H1 (cell line): ENCODE data around the gene ELMO1. TPM values are rescaled to one million over a fixed set of nuclear protein-coding genes. Genes with fewer than 3 reads are reported as not detected.

Source experiments
- CTCF ChIA-PET: fragments of 300-600 bp; sonication (Branson Sonifier 250); formaldehyde crosslinking; loops from one replicate; lab custom pipeline; 2021; ENCODE audit not compliant: partially characterized antibody; lab: Charles Lee
- POLR2A ChIA-PET: fragments of 300-600 bp; sonication (Branson Sonifier 250); formaldehyde crosslinking; loops from one replicate; lab custom pipeline; 2021; ENCODE audit warnings: inconsistent platforms; ENCODE audit not compliant: partially characterized antibody; lab: Charles Lee
- DNase-seq, 2 experiments: peaks; one replicate each; pipeline versions ENCODE4 v3.0.0 to v3.0.0-alpha.2; 2010 to 2022; ENCODE audit warnings: low spot score in 2 of 2, low read depth in 1 of 2, mixed read lengths in 1 of 2
- FAIRE-seq: peaks from 2 replicates; lab custom pipeline; 2011; peaks lifted over from hg19 to GRCh38; lab: Jason Lieb, UNC
- H2AFZ ChIP-seq: 2 replicates; pipeline ENCODE4 v1.8.1; 2012; ENCODE audit warnings: low read length, inconsistent platforms
- H2AK5ac ChIP-seq: 2 replicates; pipeline ENCODE4 v1.6.1; 2013; ENCODE audit warnings: low read depth, low read length
- H2BK120ac ChIP-seq: replicated peaks from 2 replicates; pipeline ENCODE3; 2013; ENCODE audit warnings: low read depth, low read length, inconsistent platforms
- H2BK12ac ChIP-seq: 2 replicates; pipeline ENCODE4 v1.6.1; 2013; ENCODE audit warnings: low read depth, low read length
- H2BK15ac ChIP-seq: 2 replicates; pipeline ENCODE4 v1.6.1; 2013; ENCODE audit warnings: low read length
- H2BK20ac ChIP-seq: 2 replicates; pipeline ENCODE4 v1.6.1; 2013; ENCODE audit warnings: low read length
- H2BK5ac ChIP-seq: 2 replicates; pipeline ENCODE4 v1.6.1; 2013; ENCODE audit warnings: low read depth, low read length
- H3K14ac ChIP-seq: 2 replicates; pipeline ENCODE4 v1.6.1; 2013; ENCODE audit warnings: inconsistent platforms; ENCODE audit not compliant: insufficient read length
- H3K18ac ChIP-seq: 2 replicates; pipeline ENCODE4 v1.6.1; 2013; ENCODE audit warnings: low read length; ENCODE audit errors: extremely low read depth
- H3K23ac ChIP-seq: 2 replicates; pipeline ENCODE4 v1.6.1; 2013; ENCODE audit warnings: inconsistent platforms; ENCODE audit not compliant: insufficient read length
- H3K23me2 ChIP-seq: 2 replicates; pipeline ENCODE4 v1.6.1; 2013; ENCODE audit warnings: low read depth, low read length
- H3K27ac ChIP-seq: 2 replicates; pipeline ENCODE4 v1.6.1; 2011; ENCODE audit warnings: low read depth, low read length, inconsistent platforms
- H3K27me3 ChIP-seq, 4 experiments: replicated peaks in 1 of 4; 1 replicate in 1 of 4; 2 replicates in 3 of 4; pipeline versions ENCODE4 v1.6.1 to v1.8.1; 2011 to 2013; ENCODE audit warnings: low read length in 3 of 4, mild to moderate bottlenecking in 3 of 4, inconsistent platforms in 2 of 4, mixed read lengths in 2 of 4, moderate library complexity in 1 of 4; ENCODE audit not compliant: control insufficient read depth in 3 of 4, insufficient read depth in 3 of 4; ENCODE audit errors: extremely low read depth in 1 of 4
- H3K36me3 ChIP-seq, 4 experiments: 2 replicates each; pipeline versions ENCODE4 v1.6.1 to v1.8.1; 2011 to 2013; ENCODE audit warnings: mild to moderate bottlenecking in 4 of 4, low read length in 3 of 4, moderate library complexity in 2 of 4, control low read depth in 1 of 4, inconsistent platforms in 1 of 4; ENCODE audit not compliant: insufficient read depth in 4 of 4, control insufficient read depth in 2 of 4
- H3K4ac ChIP-seq: replicated peaks from 2 replicates; pipeline ENCODE3; 2013; ENCODE audit warnings: low read length, low read depth, mixed read lengths, inconsistent platforms; ENCODE audit not compliant: insufficient read length
- H3K4me1 ChIP-seq, 4 experiments: replicated peaks in 1 of 4; 1 replicate in 1 of 4; 2 replicates in 3 of 4; pipeline versions ENCODE4 v1.6.1 to v1.8.1; 2011 to 2013; ENCODE audit warnings: low read length in 3 of 4, inconsistent platforms in 2 of 4, mixed read lengths in 1 of 4; ENCODE audit not compliant: insufficient read depth in 4 of 4, control insufficient read depth in 3 of 4
- H3K4me2 ChIP-seq, 2 experiments: 2 replicates each; pipeline versions ENCODE4 v1.6.1 to v1.8.1; 2011 to 2013; ENCODE audit warnings: low read depth in 2 of 2, low read length in 2 of 2, control low read depth in 1 of 2, inconsistent platforms in 1 of 2, mild to moderate bottlenecking in 1 of 2; ENCODE audit not compliant: insufficient read depth in 1 of 2
- H3K4me3 ChIP-seq, 4 experiments: fragments of 200-600, 300-600 bp in 1 of 4; sonication (generic), shearing (Covaris generic), sonication (Bioruptor Twin) in 1 of 4; 2 replicates each; pipeline versions ENCODE4 v1.5.1 to v1.8.1; 2011 to 2016; ENCODE audit warnings: low read length in 4 of 4, low read depth in 3 of 4, control low read depth in 2 of 4, inconsistent platforms in 2 of 4, mild to moderate bottlenecking in 2 of 4, mixed read lengths in 1 of 4, moderate library complexity in 1 of 4; ENCODE audit not compliant: insufficient read depth in 2 of 4; ENCODE audit errors: extremely low read depth in 1 of 4
- H3K56ac ChIP-seq: replicated peaks from 2 replicates; pipeline ENCODE3; 2013; ENCODE audit warnings: low read depth, mild to moderate bottlenecking, mixed read lengths, low read length, inconsistent platforms; ENCODE audit not compliant: insufficient read length
- H3K79me1 ChIP-seq: 2 replicates; pipeline ENCODE4 v1.6.1; 2013; ENCODE audit warnings: low read depth, low read length, control low read depth
- H3K79me2 ChIP-seq, 2 experiments: 2 replicates each; pipeline versions ENCODE4 v1.6.1 to v1.8.1; 2012 to 2013; ENCODE audit warnings: low read length in 2 of 2, mild to moderate bottlenecking in 2 of 2, inconsistent platforms in 1 of 2; ENCODE audit not compliant: insufficient read depth in 2 of 2, control insufficient read depth in 1 of 2
- H3K9ac ChIP-seq, 4 experiments: replicated peaks in 1 of 4; 1 replicate in 1 of 4; 2 replicates in 3 of 4; pipeline versions ENCODE4 v1.6.1 to v1.8.1; 2011 to 2013; ENCODE audit warnings: low read depth in 3 of 4, low read length in 3 of 4, control low read depth in 2 of 4, mild to moderate bottlenecking in 2 of 4, moderate library complexity in 2 of 4, inconsistent platforms in 1 of 4; ENCODE audit errors: extremely low read depth in 1 of 4
- H3K9me3 ChIP-seq, 2 experiments: 2 replicates each; pipeline versions ENCODE4 v1.6.1 to v1.8.1; 2012 to 2013; ENCODE audit warnings: mild to moderate bottlenecking in 2 of 2, moderate library complexity in 2 of 2, control low read depth in 1 of 2, inconsistent platforms in 1 of 2, low read depth in 1 of 2, low read length in 1 of 2, mixed read lengths in 1 of 2; ENCODE audit not compliant: insufficient read depth in 2 of 2
- H4K20me1 ChIP-seq, 2 experiments: replicated peaks in 1 of 2; 2 replicates each; pipeline versions ENCODE3 to v1.8.1; 2011 to 2013; ENCODE audit warnings: inconsistent platforms in 2 of 2, low read length in 2 of 2, mild to moderate bottlenecking in 1 of 2; ENCODE audit not compliant: insufficient read depth in 2 of 2, control insufficient read depth in 1 of 2
- H4K5ac ChIP-seq: 2 replicates; pipeline ENCODE4 v1.6.1; 2013; ENCODE audit warnings: low read length, low read depth, mixed read lengths, inconsistent platforms; ENCODE audit not compliant: insufficient read length
- H4K8ac ChIP-seq: 2 replicates; pipeline ENCODE4 v1.8.0; 2013; ENCODE audit warnings: mild to moderate bottlenecking, moderate library complexity, low read length, inconsistent platforms; ENCODE audit not compliant: insufficient read depth; ENCODE audit errors: extremely low read depth
- H4K91ac ChIP-seq: replicated peaks from 2 replicates; pipeline ENCODE3; 2013; ENCODE audit warnings: low read length, mixed read lengths, inconsistent platforms; ENCODE audit not compliant: insufficient read length
- ASH2L ChIP-seq: fragments of 200-600, 300-600 bp; sonication (generic); IDR thresholded peaks from one replicate; pipeline ENCODE4 v1.7.1; 2017; ENCODE audit warnings: low read length
- CBX5 ChIP-seq: fragments of 300-800, 300-1000 bp; sonication (generic); IDR thresholded peaks from 2 replicates; pipeline ENCODE4 v1.7.1; 2016; ENCODE audit warnings: antibody characterized with exemption, low read length, low read depth
- CHD1 ChIP-seq: IDR thresholded peaks from 2 replicates; pipeline ENCODE4 v1.6.1; 2012; ENCODE audit warnings: low read depth, low read length, improper control_type of control experiment
- JUND ChIP-seq: IDR thresholded peaks from 2 replicates; pipeline ENCODE4 v1.6.1; 2011; ENCODE audit warnings: mild to moderate bottlenecking, improper control_type of control experiment, low read length
- KDM4A ChIP-seq: IDR thresholded peaks from one replicate; pipeline ENCODE4 v1.7.1; 2012; ENCODE audit warnings: low read depth, mild to moderate bottlenecking, moderate library complexity, low read length, inconsistent platforms; ENCODE audit not compliant: severe bottlenecking
- NRF1 ChIP-seq: IDR thresholded peaks from 2 replicates; pipeline ENCODE4 v1.6.1; 2011; ENCODE audit warnings: mild to moderate bottlenecking, low read depth, low read length, improper control_type of control experiment
- RBBP5 ChIP-seq: IDR thresholded peaks from 2 replicates; pipeline ENCODE4 v1.7.1; 2012; ENCODE audit warnings: low read depth, mild to moderate bottlenecking, inconsistent platforms, low read length, moderate library complexity, borderline replicate concordance
- SIN3A ChIP-seq, 2 experiments: IDR thresholded peaks in 1 of 2; conservative IDR thresholded peaks in 1 of 2; 2 replicates each; pipeline ENCODE4 v1.6.1; 2011 to 2012; ENCODE audit warnings: low read length in 2 of 2, improper control_type of control experiment in 1 of 2, low read depth in 1 of 2, mild to moderate bottlenecking in 1 of 2
- SIRT6 ChIP-seq: IDR thresholded peaks from one replicate; pipeline ENCODE4 v1.7.1; 2012; ENCODE audit warnings: low read length, inconsistent platforms
- SRF ChIP-seq: IDR thresholded peaks from 2 replicates; pipeline ENCODE4 v1.6.1; 2011; ENCODE audit warnings: mild to moderate bottlenecking, low read depth, low read length, moderate library complexity
- SUZ12 ChIP-seq: fragments of 200-600 bp; sonication (generic); IDR thresholded peaks from 2 replicates; pipeline ENCODE4 v1.6.1; 2012; ENCODE audit warnings: mild to moderate bottlenecking, inconsistent platforms, low read length, moderate library complexity, mixed read lengths
- ZNF274 ChIP-seq: IDR thresholded peaks from 2 replicates; pipeline ENCODE4 v1.7.0; 2012; ENCODE audit warnings: low read length, borderline replicate concordance; ENCODE audit errors: extremely low read depth
- WGBS, 2 experiments: shearing (Covaris generic) in 1 of 2; methylation state at CpG; one replicate each; pipeline versions ENCODE4 v1.1.6 to v1.1.7; 2013 to 2015; ENCODE audit warnings: low lambda C conversion rate in 2 of 2, mixed read lengths in 2 of 2, inconsistent platforms in 1 of 2, low coverage in 1 of 2, missing lambda C conversion rate in 1 of 2; ENCODE audit not compliant: insufficient replicate concordance in 2 of 2, insufficient coverage in 1 of 2, insufficient read length in 1 of 2; ENCODE audit errors: extremely low coverage in 1 of 2, missing lambda C conversion rate in 1 of 2; 5-methylcytosine and 5-hydroxymethylcytosine counted together
- polyA plus RNA-seq, 7 experiments: library from polyadenylated mRNA; depleted of rRNA in 3 of 7; stranded (reverse) in 5 of 7; unstranded in 2 of 7; fragments of >200 nt in 5 of 7; fragments of 200-250 nt in 2 of 7; gene quantifications; 1 replicate in 5 of 7; 2 replicates in 1 of 7; 4 replicates in 1 of 7; pipeline versions ENCODE4 v1.2.1 to v1.2.3, GENCODE V29; 2011 to 2013; ENCODE audit warnings: missing spikeins in 2 of 7, mixed read lengths in 2 of 7
- total RNA-seq: library from RNA; stranded (reverse); fragmentation: NEBNext Ultra II Directional; extraction: Animal tissue kit (Norgen Biotek cat#: 25700); gene quantifications from 2 replicates; pipeline ENCODE4 v1.2.1, GENCODE V29; 2021
- TF ChIP-seq, protein P1 (sequence below): IDR thresholded peaks from 2 replicates; pipeline ENCODE4 v1.6.1; 2012; ENCODE audit warnings: low read length, inconsistent platforms

The ELMO1 gene
- total and polyA plus RNA-seq, 2 of the 8 experiments (the other 6 are each of a cell fraction or from before 2014, with no cell fraction given): 18.4 to 21.0 TPM

DNA sequence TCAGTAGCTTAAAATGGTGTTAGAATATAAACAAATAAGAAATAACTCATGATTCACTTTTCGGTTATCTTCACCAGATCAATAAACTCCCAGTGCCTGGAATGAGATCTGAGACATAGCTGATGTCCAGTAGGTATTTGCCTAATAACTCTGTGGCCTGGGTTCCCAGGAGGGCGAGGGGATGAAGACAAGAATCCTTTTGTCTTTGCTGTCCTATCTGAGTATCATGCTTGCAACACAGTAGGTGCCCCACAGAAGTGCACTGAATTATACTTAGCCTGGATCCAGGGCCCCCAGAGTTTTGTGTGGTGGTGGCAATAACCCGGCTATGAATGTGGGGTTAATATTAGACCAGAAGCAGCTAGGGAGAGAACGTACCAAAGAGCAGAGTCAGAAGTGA, 374.3 kb downstream of the ELMO1 start:
- Histone ChIP-seq H3K4me1 (no peaks in the 10 kb centered on the region), H2BK15ac (no peak overlapping the region), H2AFZ (no peak overlapping the region), H3K27ac (no peak overlapping the region), H3K4ac (no peak overlapping the region), H2AK5ac (no peak overlapping the region), H2BK5ac (no peak overlapping the region), H4K91ac (no peak overlapping the region), H3K23ac (no peak overlapping the region), H3K4me2 (no peak overlapping the region), H4K5ac (no peak overlapping the region), H3K23me2 (peaks cover 2% of the 10 kb centered on the region; the same call in 1 of the 2 replicates), H3K79me1 (no peaks in the 10 kb centered on the region), H2BK20ac (no peak overlapping the region), H3K36me3 (no peaks in the 10 kb centered on the region), H2BK12ac (no peak overlapping the region), H4K8ac (no peak overlapping the region), H3K14ac (no peak overlapping the region), H3K56ac (no peak overlapping the region), H3K9me3 (no peaks in the 10 kb centered on the region), H2BK120ac (no peak overlapping the region), H3K79me2 (no peaks in the 10 kb centered on the region), H3K18ac (no peak overlapping the region), H3K27me3 (no peaks in the 10 kb centered on the region), H3K4me3 (no peak overlapping the region), H3K9ac (no peak overlapping the region), H4K20me1 (no peaks in the 10 kb centered on the region)
- ChIA-PET POLR2A (no interaction called here), CTCF (interaction anchor here (1.0 to 1.2 kb wide), 3 partner anchors 24 to 124 kb away, joined by 3 read pairs; no protein-coding TSS in a partner anchor)
- 92% methylated on average over 4 of the region's 4 CpGs; no CpG with 5 or more reads in 1 of the 2 experiments for WGBS, 2 experiments
- no peak for FAIRE-seq
- DNase-seq: no peak
- no peak for TF ChIP-seq SIRT6
- no peak for TF ChIP-seq SRF
- no peak for TF ChIP-seq KDM4A
- no peak for TF ChIP-seq RBBP5
- TF ChIP-seq NRF1: no peak
- no peak for TF ChIP-seq ZNF274
- TF ChIP-seq CBX5: no peak
- TF ChIP-seq, protein P1, sequence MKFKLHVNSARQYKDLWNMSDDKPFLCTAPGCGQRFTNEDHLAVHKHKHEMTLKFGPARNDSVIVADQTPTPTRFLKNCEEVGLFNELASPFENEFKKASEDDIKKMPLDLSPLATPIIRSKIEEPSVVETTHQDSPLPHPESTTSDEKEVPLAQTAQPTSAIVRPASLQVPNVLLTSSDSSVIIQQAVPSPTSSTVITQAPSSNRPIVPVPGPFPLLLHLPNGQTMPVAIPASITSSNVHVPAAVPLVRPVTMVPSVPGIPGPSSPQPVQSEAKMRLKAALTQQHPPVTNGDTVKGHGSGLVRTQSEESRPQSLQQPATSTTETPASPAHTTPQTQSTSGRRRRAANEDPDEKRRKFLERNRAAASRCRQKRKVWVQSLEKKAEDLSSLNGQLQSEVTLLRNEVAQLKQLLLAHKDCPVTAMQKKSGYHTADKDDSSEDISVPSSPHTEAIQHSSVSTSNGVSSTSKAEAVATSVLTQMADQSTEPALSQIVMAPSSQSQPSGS: no peak
- TF ChIP-seq CHD1: no peak
- TF ChIP-seq ASH2L: no peak
- TF ChIP-seq SIN3A (conservative IDR thresholded peaks at IDR 0.05 in 1 of 2, IDR thresholded peaks at IDR 0.05 in 1 of 2; ENCODE audit: low read depth in 1 of 2, low read length in 2 of 2): no peak
- TF ChIP-seq SUZ12: no peak
- TF ChIP-seq JUND: no peak
